Measurements from ENCODE around the gene KIFAP3. TPM values are rescaled to one million over a fixed set of nuclear protein-coding genes. Genes with fewer than 3 reads are reported as not detected.

The KIFAP3 gene
- total RNA-seq, 1 experiment from 2014 or later: 20.0 TPM

DNA sequence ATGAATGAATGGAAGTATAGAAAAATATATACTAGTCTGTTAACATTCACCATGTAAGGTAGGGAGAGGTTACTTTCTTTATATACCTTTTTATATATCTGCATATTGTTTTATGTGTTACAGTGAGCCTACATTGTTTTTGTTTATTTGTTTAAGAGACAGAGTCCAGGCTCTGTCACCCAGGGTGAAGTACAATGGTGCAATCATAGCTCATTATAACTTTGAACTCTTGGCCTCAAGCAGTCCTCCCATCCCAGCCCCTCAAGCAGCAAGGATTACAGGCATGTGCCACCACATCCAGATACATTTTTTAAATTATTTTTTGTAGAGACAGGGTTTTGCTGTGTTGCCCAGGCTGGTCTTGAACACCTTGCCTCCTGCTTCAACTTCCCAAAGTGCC, 173.4 kb downstream of the KIFAP3 start:
- TF ChIP-seq, protein P1, sequence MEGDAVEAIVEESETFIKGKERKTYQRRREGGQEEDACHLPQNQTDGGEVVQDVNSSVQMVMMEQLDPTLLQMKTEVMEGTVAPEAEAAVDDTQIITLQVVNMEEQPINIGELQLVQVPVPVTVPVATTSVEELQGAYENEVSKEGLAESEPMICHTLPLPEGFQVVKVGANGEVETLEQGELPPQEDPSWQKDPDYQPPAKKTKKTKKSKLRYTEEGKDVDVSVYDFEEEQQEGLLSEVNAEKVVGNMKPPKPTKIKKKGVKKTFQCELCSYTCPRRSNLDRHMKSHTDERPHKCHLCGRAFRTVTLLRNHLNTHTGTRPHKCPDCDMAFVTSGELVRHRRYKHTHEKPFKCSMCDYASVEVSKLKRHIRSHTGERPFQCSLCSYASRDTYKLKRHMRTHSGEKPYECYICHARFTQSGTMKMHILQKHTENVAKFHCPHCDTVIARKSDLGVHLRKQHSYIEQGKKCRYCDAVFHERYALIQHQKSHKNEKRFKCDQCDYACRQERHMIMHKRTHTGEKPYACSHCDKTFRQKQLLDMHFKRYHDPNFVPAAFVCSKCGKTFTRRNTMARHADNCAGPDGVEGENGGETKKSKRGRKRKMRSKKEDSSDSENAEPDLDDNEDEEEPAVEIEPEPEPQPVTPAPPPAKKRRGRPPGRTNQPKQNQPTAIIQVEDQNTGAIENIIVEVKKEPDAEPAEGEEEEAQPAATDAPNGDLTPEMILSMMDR (IDR thresholded peaks at IDR 0.05): no peak
- no peak for TF ChIP-seq POLR2AphosphoS5 (IDR thresholded peaks at IDR 0.05; ENCODE audit: low read depth, low read length)
- no peak for TF ChIP-seq TCF7L2 (IDR thresholded peaks at IDR 0.05; ENCODE audit: low read depth, low read length)
- no peak for TF ChIP-seq SIN3A (IDR thresholded peaks at IDR 0.05; ENCODE audit: borderline replicate concordance, insufficient read depth, low read depth, low read length)
- TF ChIP-seq, protein P2, sequence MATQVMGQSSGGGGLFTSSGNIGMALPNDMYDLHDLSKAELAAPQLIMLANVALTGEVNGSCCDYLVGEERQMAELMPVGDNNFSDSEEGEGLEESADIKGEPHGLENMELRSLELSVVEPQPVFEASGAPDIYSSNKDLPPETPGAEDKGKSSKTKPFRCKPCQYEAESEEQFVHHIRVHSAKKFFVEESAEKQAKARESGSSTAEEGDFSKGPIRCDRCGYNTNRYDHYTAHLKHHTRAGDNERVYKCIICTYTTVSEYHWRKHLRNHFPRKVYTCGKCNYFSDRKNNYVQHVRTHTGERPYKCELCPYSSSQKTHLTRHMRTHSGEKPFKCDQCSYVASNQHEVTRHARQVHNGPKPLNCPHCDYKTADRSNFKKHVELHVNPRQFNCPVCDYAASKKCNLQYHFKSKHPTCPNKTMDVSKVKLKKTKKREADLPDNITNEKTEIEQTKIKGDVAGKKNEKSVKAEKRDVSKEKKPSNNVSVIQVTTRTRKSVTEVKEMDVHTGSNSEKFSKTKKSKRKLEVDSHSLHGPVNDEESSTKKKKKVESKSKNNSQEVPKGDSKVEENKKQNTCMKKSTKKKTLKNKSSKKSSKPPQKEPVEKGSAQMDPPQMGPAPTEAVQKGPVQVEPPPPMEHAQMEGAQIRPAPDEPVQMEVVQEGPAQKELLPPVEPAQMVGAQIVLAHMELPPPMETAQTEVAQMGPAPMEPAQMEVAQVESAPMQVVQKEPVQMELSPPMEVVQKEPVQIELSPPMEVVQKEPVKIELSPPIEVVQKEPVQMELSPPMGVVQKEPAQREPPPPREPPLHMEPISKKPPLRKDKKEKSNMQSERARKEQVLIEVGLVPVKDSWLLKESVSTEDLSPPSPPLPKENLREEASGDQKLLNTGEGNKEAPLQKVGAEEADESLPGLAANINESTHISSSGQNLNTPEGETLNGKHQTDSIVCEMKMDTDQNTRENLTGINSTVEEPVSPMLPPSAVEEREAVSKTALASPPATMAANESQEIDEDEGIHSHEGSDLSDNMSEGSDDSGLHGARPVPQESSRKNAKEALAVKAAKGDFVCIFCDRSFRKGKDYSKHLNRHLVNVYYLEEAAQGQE (IDR thresholded peaks at IDR 0.05; ENCODE audit: insufficient read depth in 1 of 2, low read depth in 2 of 2, low read length in 1 of 2): no peak
- no TSS peak for BruUV-seq (replicated peaks)
- DNase-seq (ENCODE audit: low read depth, low spot score): no peak
- Histone ChIP-seq H3K27me3 (ENCODE audit: control insufficient read depth, insufficient read depth, low read length) (no peaks in the 10 kb centered on the region; the same call in 1 of the 2 replicates), H3K27ac (ENCODE audit: low read length) (no peak overlapping the region), H3K4me1 (ENCODE audit: control insufficient read depth, insufficient read depth, low read length) (no peaks in the 10 kb centered on the region), H3K9me3 (ENCODE audit: control insufficient read depth, insufficient read depth, low read depth, low read length) (no peaks in the 10 kb centered on the region), H3K4me3 (ENCODE audit: low read depth in 2 of 2, low read length in 2 of 2) (no peak overlapping the region), H3K36me3 (ENCODE audit: control insufficient read depth, insufficient read depth, low read length) (no peaks in the 10 kb centered on the region)
- ChIA-PET CTCF (no interaction called here), POLR2A (no interaction called here)
- in situ Hi-C loops (cut with HindIII; ENCODE audit: low pct_unique_long_range_greater_than_20kb, low sequenced_read_pairs) (no loop called here), intact Hi-C loops (cut with micrococcal nuclease; ENCODE audit: unreplicated experiment) (no loop called here)
- ATAC-seq: no peak

DNA sequence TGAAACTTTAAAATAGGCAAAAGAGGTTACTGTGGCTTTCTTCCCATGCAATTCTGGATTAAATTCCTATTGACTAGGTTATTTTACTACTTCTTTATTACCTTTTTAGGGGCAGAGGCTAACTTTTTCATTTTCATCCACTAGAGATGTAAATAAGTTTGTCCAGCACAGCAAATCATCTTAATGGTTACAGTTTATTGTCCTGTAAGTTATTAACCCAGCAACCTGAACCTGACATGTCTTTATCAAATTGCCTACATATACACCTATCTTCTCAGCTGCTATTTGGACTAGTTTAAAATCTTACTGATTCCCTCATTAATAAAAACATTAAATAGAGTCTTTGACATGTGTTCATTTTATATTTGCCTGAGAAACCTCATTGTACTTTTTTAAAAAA, 173.9 kb downstream of the KIFAP3 start:
- H3K4me3 ChIP-seq (ENCODE audit: low read depth in 2 of 2, low read length in 2 of 2): no peak overlapping the region
- in situ Hi-C loops (cut with HindIII; ENCODE audit: low pct_unique_long_range_greater_than_20kb, low sequenced_read_pairs) (no loop called here), intact Hi-C loops (cut with micrococcal nuclease; ENCODE audit: unreplicated experiment) (no loop called here)
- H3K27me3 ChIP-seq (ENCODE audit: control insufficient read depth, insufficient read depth, low read length): no peaks in the 10 kb centered on the region; the same call in 1 of the 2 replicates
- ATAC-seq (no peak), DNase-seq (ENCODE audit: low read depth, low spot score) (no peak)
- TF ChIP-seq, protein P1 (IDR thresholded peaks at IDR 0.05): no peak
- TF ChIP-seq TCF7L2 (IDR thresholded peaks at IDR 0.05; ENCODE audit: low read depth, low read length) (no peak), SIN3A (IDR thresholded peaks at IDR 0.05; ENCODE audit: borderline replicate concordance, insufficient read depth, low read depth, low read length) (no peak), POLR2AphosphoS5 (IDR thresholded peaks at IDR 0.05; ENCODE audit: low read depth, low read length) (no peak)
- TF ChIP-seq, protein P2 (IDR thresholded peaks at IDR 0.05; ENCODE audit: insufficient read depth in 1 of 2, low read depth in 2 of 2, low read length in 1 of 2): no peak
- no peaks in the 10 kb centered on the region for H3K9me3 ChIP-seq (ENCODE audit: control insufficient read depth, insufficient read depth, low read depth, low read length)
- H3K36me3 ChIP-seq (ENCODE audit: control insufficient read depth, insufficient read depth, low read length): no peaks in the 10 kb centered on the region
- ChIA-PET CTCF (no interaction called here), POLR2A (no interaction called here)
- no TSS peak for BruUV-seq (replicated peaks)
- no peaks in the 10 kb centered on the region for H3K4me1 ChIP-seq (ENCODE audit: control insufficient read depth, insufficient read depth, low read length)
- no peak overlapping the region for H3K27ac ChIP-seq (ENCODE audit: low read length)
